ENCODE measurements around the gene GABPB1. TPM values are rescaled to one million over a fixed set of nuclear protein-coding genes. Genes with fewer than 3 reads are reported as not detected.
A peak's percentile ranks its signal among the peaks of the same experiment; 100 is the strongest.

Gene GABPB1
- total RNA-seq, 1 experiment from 2014 or later = 38.5 TPM

GRCh38 chr15:50259276-50259675, 95.7 kb downstream of the GABPB1 start:
- no peak for TF ChIP-seq CTCF (IDR thresholded peaks at IDR 0.05; ENCODE audit: unreplicated experiment)
- no peaks in the 10 kb centered on the region for H3K36me3 Mint-ChIP-seq (ENCODE audit: insufficient read depth, unreplicated experiment)
- no peak for DNase-seq (ENCODE audit: unreplicated experiment)
- H3K4me1 Mint-ChIP-seq (ENCODE audit: insufficient read depth, unreplicated experiment) = peaks cover 12% of the 10 kb centered on the region
- H3K9me3 Mint-ChIP-seq (ENCODE audit: unreplicated experiment) = no peaks in the 10 kb centered on the region
- CTCF ChIA-PET = interaction anchor here (1.0 to 1.3 kb wide), 2 partner anchors 57 to 114 kb away, joined by 3 to 4 read pairs; no protein-coding TSS in a partner anchor
- BruUV-seq (replicated peaks) = no TSS peak
- no peak overlapping the region for H3K27ac Mint-ChIP-seq (ENCODE audit: low read depth, unreplicated experiment)
- no peak overlapping the region for H3K4me3 Mint-ChIP-seq (ENCODE audit: unreplicated experiment)
- peaks cover 8% of the 10 kb centered on the region for H3K27me3 Mint-ChIP-seq (ENCODE audit: insufficient read depth, unreplicated experiment)
- intact Hi-C loops (cut with micrococcal nuclease) = no loop called here
- POLR2A ChIA-PET = no interaction called here

DNA sequence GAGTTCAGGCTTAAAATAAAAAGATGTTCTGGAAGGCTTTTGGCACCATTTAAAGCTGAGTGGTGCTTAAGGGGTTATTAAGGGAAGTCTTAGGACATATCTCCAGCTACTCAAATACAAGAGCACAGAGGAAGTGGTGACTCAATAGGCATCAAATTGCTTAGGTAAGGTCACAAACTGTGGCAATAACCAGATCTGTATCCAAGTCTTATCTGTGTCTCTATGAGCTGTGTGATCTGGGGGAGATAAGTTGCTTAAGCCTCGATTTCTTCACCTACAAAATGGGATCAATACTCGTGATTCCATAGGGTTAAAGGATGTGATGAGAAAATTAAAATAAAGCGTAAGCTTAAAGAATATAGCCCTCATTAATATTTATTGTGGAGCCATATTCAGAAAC, 97.1 kb downstream of the GABPB1 start:
- Mint-ChIP-seq H3K27me3 (ENCODE audit: insufficient read depth, unreplicated experiment) (no peaks in the 10 kb centered on the region), H3K27ac (ENCODE audit: low read depth, unreplicated experiment) (no peak overlapping the region), H3K9me3 (ENCODE audit: unreplicated experiment) (no peaks in the 10 kb centered on the region), H3K4me3 (ENCODE audit: unreplicated experiment) (no peak overlapping the region), H3K36me3 (ENCODE audit: insufficient read depth, unreplicated experiment) (no peaks in the 10 kb centered on the region), H3K4me1 (ENCODE audit: insufficient read depth, unreplicated experiment) (peaks cover 10% of the 10 kb centered on the region)
- BruUV-seq (replicated peaks) = no TSS peak
- CTCF ChIA-PET = interaction anchor here (1.0 to 1.3 kb wide), 3 partner anchors 14 to 58 kb away, joined by 3 to 5 read pairs (median 3); no protein-coding TSS in a partner anchor
- intact Hi-C loops (cut with micrococcal nuclease) = no loop called here
- TF ChIP-seq CTCF (IDR thresholded peaks at IDR 0.05; ENCODE audit: unreplicated experiment) = no peak
- DNase-seq (ENCODE audit: unreplicated experiment) = peak; percentile 85
- POLR2A ChIA-PET = no interaction called here

- H3K4me1 Mint-ChIP-seq (ENCODE audit: insufficient read depth, unreplicated experiment) = peaks cover 6% of the 10 kb centered on the region
- H3K36me3 Mint-ChIP-seq (ENCODE audit: insufficient read depth, unreplicated experiment) = no peaks in the 10 kb centered on the region
- CTCF ChIA-PET = interaction anchor here (0.7 to 1.3 kb wide), 6 partner anchors 9 to 109 kb away, joined by 3 to 5 read pairs (median 4); no protein-coding TSS in a partner anchor
- POLR2A ChIA-PET = no interaction called here
- no peaks in the 10 kb centered on the region for H3K9me3 Mint-ChIP-seq (ENCODE audit: unreplicated experiment)
- H3K4me3 Mint-ChIP-seq (ENCODE audit: unreplicated experiment) = no peak overlapping the region
- no TSS peak for BruUV-seq (replicated peaks)
- peak; percentile 95 for DNase-seq (ENCODE audit: unreplicated experiment)
- intact Hi-C loops (cut with micrococcal nuclease) = no loop called here
- H3K27me3 Mint-ChIP-seq (ENCODE audit: insufficient read depth, unreplicated experiment) = no peaks in the 10 kb centered on the region
- H3K27ac Mint-ChIP-seq (ENCODE audit: low read depth, unreplicated experiment) = peak overlapping the region; percentile 5
- no peak for TF ChIP-seq CTCF (IDR thresholded peaks at IDR 0.05; ENCODE audit: unreplicated experiment)
Observed at GRCh38 chr15:50257332-50257731, 97.7 kb downstream of the GABPB1 start.

GRCh38 chr15:50256188-50257041, 98.6 kb downstream of the GABPB1 start:
- POLR2A ChIA-PET = interaction anchor here (1.1 kb wide), 1 partner anchor 14 kb away, joined by 3 read pairs; no protein-coding TSS in a partner anchor
- no peak for TF ChIP-seq CTCF (IDR thresholded peaks at IDR 0.05; ENCODE audit: unreplicated experiment)
- H3K4me3 Mint-ChIP-seq (ENCODE audit: unreplicated experiment) = no peak overlapping the region
- H3K4me1 Mint-ChIP-seq (ENCODE audit: insufficient read depth, unreplicated experiment) = peaks cover 6% of the 10 kb centered on the region
- no peaks in the 10 kb centered on the region for H3K36me3 Mint-ChIP-seq (ENCODE audit: insufficient read depth, unreplicated experiment)
- intact Hi-C loops (cut with micrococcal nuclease) = no loop called here
- CTCF ChIA-PET = interaction anchor here (0.6 to 0.9 kb wide), 4 partner anchors 8 to 108 kb away, joined by 3 to 4 read pairs (median 4); no protein-coding TSS in a partner anchor
- no TSS peak for BruUV-seq (replicated peaks)
- H3K27me3 Mint-ChIP-seq (ENCODE audit: insufficient read depth, unreplicated experiment) = peaks cover 5% of the 10 kb centered on the region
- H3K27ac Mint-ChIP-seq (ENCODE audit: low read depth, unreplicated experiment) = peak overlapping the region; percentile 5
- H3K9me3 Mint-ChIP-seq (ENCODE audit: unreplicated experiment) = no peaks in the 10 kb centered on the region
- DNase-seq (ENCODE audit: unreplicated experiment) = peak; percentile 87
